K562 (cell line): ENCODE data around the gene ZMIZ1. TPM values are rescaled to one million over a fixed set of nuclear protein-coding genes. Genes with fewer than 3 reads are reported as not detected.

Experiments
- ATAC-seq: fragments of 200-7000 bp; cut with Tn5 transposase; 3 replicates; pipeline ENCODE4 v1.9.1; 2020; ENCODE audit warnings: moderate library complexity
- BruUV-seq: library from RNA; stranded (reverse); fragments of 400-500 nt; replicated peaks from 2 replicates; lab custom pipeline; 2021; lab: Mats Ljungman, UMichigan
- CTCF ChIA-PET: fragments of 300-600 bp; formaldehyde crosslinking; extraction: SDS; loops from one replicate; lab custom pipeline; 2021; ENCODE audit warnings: low intra/inter-chr PET ratio; lab: Yijun Ruan, JAX
- POLR2A ChIA-PET: fragments of 300-600, 350-650 bp; sonication (Branson Sonifier 250); formaldehyde crosslinking; extraction: SDS; loops from one replicate; lab custom pipeline; 2021; ENCODE audit warnings: antibody characterized with exemption, inconsistent platforms; lab: Yijun Ruan, JAX
- DNase-seq, 4 experiments: peaks; one replicate each; pipeline versions ENCODE4 v3.0.0 to v3.0.0-alpha.2; 2011 to 2018; ENCODE audit warnings: low spot score in 3 of 4, mixed read lengths in 3 of 4; ENCODE audit errors: extremely low read depth in 1 of 4
- FAIRE-seq: peaks from 2 replicates; lab custom pipeline; 2011; peaks lifted over from hg19 to GRCh38; lab: Jason Lieb, UNC
- H2AFZ ChIP-seq: 2 replicates; pipeline ENCODE4 v1.6.0; 2011; ENCODE audit warnings: low read depth, low read length, control low read depth, inconsistent platforms
- H3K27ac ChIP-seq: fragments of 200-600 bp; 3 replicates; pipeline ENCODE4 v1.8.0; 2011; ENCODE audit warnings: low read depth, mild to moderate bottlenecking, control low read depth, inconsistent platforms, low read length, moderate library complexity, mixed read lengths; ENCODE audit errors: extremely low read depth
- H3K27me3 ChIP-seq, 2 experiments: fragments of 300-600 bp in 1 of 2; 2 replicates in 1 of 2; 3 replicates in 1 of 2; pipeline versions ENCODE4 v1.6.0 to v1.8.0; 2011; ENCODE audit warnings: inconsistent platforms in 2 of 2, low read length in 2 of 2, mild to moderate bottlenecking in 1 of 2, mixed read lengths in 1 of 2, moderate library complexity in 1 of 2; ENCODE audit not compliant: control insufficient read depth in 2 of 2, insufficient read depth in 2 of 2
- H3K36me3 ChIP-seq: fragments of 300-600 bp; 3 replicates; pipeline ENCODE4 v1.8.0; 2011; ENCODE audit warnings: mild to moderate bottlenecking, low read length, inconsistent platforms; ENCODE audit not compliant: control insufficient read depth, insufficient read depth
- H3K4me1 ChIP-seq, 2 experiments: fragments of 200-600 bp in 1 of 2; replicated peaks in 1 of 2; 2 replicates in 1 of 2; 3 replicates in 1 of 2; pipeline versions ENCODE4 v1.5.1 to v1.8.0; 2011; ENCODE audit warnings: inconsistent platforms in 2 of 2, low read length in 2 of 2, mild to moderate bottlenecking in 1 of 2, mixed read lengths in 1 of 2, moderate library complexity in 1 of 2; ENCODE audit not compliant: control insufficient read depth in 2 of 2, insufficient read depth in 2 of 2
- H3K4me2 ChIP-seq: 2 replicates; pipeline ENCODE4 v1.6.1; 2011; ENCODE audit warnings: low read length, control low read depth, inconsistent platforms, mixed read lengths; ENCODE audit not compliant: insufficient read depth
- H3K4me3 ChIP-seq: fragments of 200-600 bp; sonication (generic), shearing (Covaris generic); 2 replicates; pipeline ENCODE4 v1.5.1; 2016; ENCODE audit warnings: control low read depth, inconsistent platforms
- H3K79me2 ChIP-seq: fragments of 200-600 bp; 3 replicates; pipeline ENCODE4 v1.8.0; 2011; ENCODE audit warnings: low read length, inconsistent platforms; ENCODE audit not compliant: control insufficient read depth, insufficient read depth
- H3K9ac ChIP-seq, 2 experiments: 2 replicates each; pipeline versions ENCODE4 v1.6.0 to v1.6.1; 2011; ENCODE audit warnings: low read depth in 2 of 2, low read length in 2 of 2, control low read depth in 1 of 2, inconsistent platforms in 1 of 2, mild to moderate bottlenecking in 1 of 2, mixed read lengths in 1 of 2; ENCODE audit not compliant: insufficient read depth in 1 of 2
- H3K9me1 ChIP-seq: one replicate; pipeline ENCODE4 v1.6.0; 2011; ENCODE audit warnings: inconsistent platforms, mild to moderate bottlenecking, low read length, moderate library complexity; ENCODE audit not compliant: control insufficient read depth, insufficient read depth
- H3K9me3 ChIP-seq: replicated peaks from 2 replicates; pipeline ENCODE4 v1.5.1; 2011; ENCODE audit warnings: low read depth, low read length, inconsistent platforms; ENCODE audit not compliant: control insufficient read depth, insufficient read depth
- H4K20me1 ChIP-seq: replicated peaks from 2 replicates; pipeline ENCODE4 v1.6.1; 2011; ENCODE audit warnings: low read length, inconsistent platforms, mixed read lengths; ENCODE audit not compliant: control insufficient read depth, insufficient read depth
- DIDO1 ChIP-seq: fragments of 450-650 bp; IDR thresholded peaks from 2 replicates; pipeline ENCODE4 v1.6.1; 2016; ENCODE audit warnings: low read depth, missing biosample characterization, missing genetic modification characterization
- HNRNPLL ChIP-seq: fragments of 200-400 bp; formaldehyde crosslinking; IDR thresholded peaks from 2 replicates; pipeline ENCODE4 v1.6.1; 2017; ENCODE audit warnings: low read length, low read depth, mild to moderate bottlenecking; ENCODE audit not compliant: poor library complexity, severe bottlenecking
- NCOR1 ChIP-seq: fragments of 450-650 bp; IDR thresholded peaks from 2 replicates; pipeline ENCODE4 v1.6.1; 2016; ENCODE audit warnings: mild to moderate bottlenecking, moderate library complexity
- POLR2H ChIP-seq: IDR thresholded peaks from 2 replicates; pipeline ENCODE4 v1.6.1; 2016; ENCODE audit warnings: missing genetic modification characterization, low read depth, mild to moderate bottlenecking, control low read depth, missing compliant biosample characterization, moderate library complexity
- RFX1 ChIP-seq: fragments of 450-650 bp; IDR thresholded peaks from 2 replicates; pipeline ENCODE4 v1.6.1; 2016; ENCODE audit warnings: mild to moderate bottlenecking, moderate library complexity
- TEAD1 ChIP-seq, 2 experiments: fragments of 450-650 bp in 1 of 2; sonication (generic) in 1 of 2; formaldehyde crosslinking; IDR thresholded peaks; 2 replicates each; pipeline versions ENCODE4 v1.4.0 to v1.8.0; 2020 to 2022; ENCODE audit warnings: mild to moderate bottlenecking in 2 of 2, missing genetic modification reagents in 1 of 2
- ZHX1 ChIP-seq: fragments of 150-350 bp; conservative IDR thresholded peaks from 2 replicates; pipeline ENCODE4 v1.6.1; 2014; ENCODE audit warnings: low read length
- ZNF551 ChIP-seq: fragments of 250-450 bp; sonication (Bioruptor Pico); IDR thresholded peaks from 2 replicates; pipeline ENCODE4 v1.5.0; 2021; ENCODE audit warnings: mild to moderate bottlenecking, moderate library complexity
- WGBS: fragments of 100-300 bp; shearing (Covaris generic); methylation state at CpG from one replicate; pipeline ENCODE4 v1.1.6; 2016; ENCODE audit warnings: low coverage, mixed read lengths; ENCODE audit not compliant: insufficient coverage; ENCODE audit errors: missing lambda C conversion rate; 5-methylcytosine and 5-hydroxymethylcytosine counted together
- in situ Hi-C: fragments of 300-500 bp; cut with MboI; formaldehyde crosslinking; loops from 4 replicates; pipeline ENCODE4 v1.15.0; 2018; ENCODE audit warnings: inconsistent platforms, mixed read lengths
- intact Hi-C: fragments of 100-400 bp; cut with micrococcal nuclease; formaldehyde crosslinking; loops from 2 replicates; pipeline ENCODE4 v1.14.2; 2022
- polyA plus RNA-seq, 8 experiments: library from polyadenylated mRNA; depleted of rRNA in 4 of 8; stranded (reverse) in 5 of 8; unstranded in 3 of 8; fragments of >200 nt; fragmentation: Nextera tagmentation in 2 of 8; fragmentation: Illumina TruSeq in 1 of 8; extraction: Ambion mirVana in 2 of 8; extraction: Trizol in 1 of 8; gene quantifications; 2 replicates each; pipeline versions ENCODE4 v1.2.1 to v1.2.3, GENCODE V29; 2011 to 2014; ENCODE audit warnings: inconsistent platforms in 1 of 8, missing spikeins in 1 of 8
- total RNA-seq, 7 experiments: library from RNA; depleted of rRNA in 6 of 7; stranded (reverse); fragments of >200 nt in 6 of 7; fragmentation: Illumina TruSeq in 2 of 7; extraction: Trizol in 2 of 7; gene quantifications; 2 replicates each; pipeline versions ENCODE4 v1.2.1 to v1.2.3, GENCODE V29; 2011 to 2021; ENCODE audit warnings: low replicate concordance in 1 of 7
- TF ChIP-seq, protein P1 (sequence below), 2 experiments: fragments of 450-650 bp in 1 of 2; sonication (generic) in 1 of 2; formaldehyde crosslinking in 1 of 2; IDR thresholded peaks in 1 of 2; conservative IDR thresholded peaks in 1 of 2; 2 replicates each; pipeline versions ENCODE4 v1.6.1 to v1.8.1; 2016 to 2023; ENCODE audit warnings: mild to moderate bottlenecking in 2 of 2, moderate library complexity in 2 of 2, inconsistent platforms in 1 of 2, missing genetic modification reagents in 1 of 2

ZMIZ1 gene
- total and polyA plus RNA-seq, 9 of the 15 experiments (the other 6 are each of a cell fraction or from before 2014, with no cell fraction given), result 1.0 to 37.3 (median 4.3) TPM

GRCh38 chr10:79103585-79103984 lies 34.8 kb downstream of the ZMIZ1 start:
- Histone ChIP-seq H3K9ac (no peak overlapping the region), H3K27me3 (no peaks in the 10 kb centered on the region), H3K4me3 (no peak overlapping the region), H3K36me3 (no peaks in the 10 kb centered on the region), H3K27ac (no peak overlapping the region), H3K4me2 (no peak overlapping the region), H4K20me1 (peaks cover 67% of the 10 kb centered on the region), H3K9me3 (no peaks in the 10 kb centered on the region)
- BruUV-seq, result no TSS peak
- in situ Hi-C loops (no loop called here), intact Hi-C loops (no loop called here)
- ATAC-seq, result no peak
- TF ChIP-seq TEAD1 (CRISPR knock-in tag; IDR thresholded peaks at IDR 0.05), result 0 out of 4 replicates have a peak, but pooled peaks of 1 of the 2 experiments have one; percentile 32
- TF ChIP-seq ZHX1, result no peak
- TF ChIP-seq POLR2H (tag), result no peak
- no peak for TF ChIP-seq DIDO1 (tag)
- TF ChIP-seq NCOR1, result no peak
- TF ChIP-seq ZNF551 (CRISPR knock-in tag), result no peak
- TF ChIP-seq, protein P1, sequence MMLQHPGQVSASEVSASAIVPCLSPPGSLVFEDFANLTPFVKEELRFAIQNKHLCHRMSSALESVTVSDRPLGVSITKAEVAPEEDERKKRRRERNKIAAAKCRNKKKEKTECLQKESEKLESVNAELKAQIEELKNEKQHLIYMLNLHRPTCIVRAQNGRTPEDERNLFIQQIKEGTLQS (IDR thresholded peaks at IDR 0.05), result no peak
- TF ChIP-seq, protein P1 (CRISPR knock-in tag; conservative IDR thresholded peaks at IDR 0.05), result no peak
- no peak for TF ChIP-seq HNRNPLL
- TF ChIP-seq RFX1, result no peak
- TF ChIP-seq, all 486 proteins: peak for 1
- 90% methylated on average over 6 of the region's 8 CpGs for WGBS
- ChIA-PET CTCF (no interaction called here), POLR2A (interaction anchor here (1.5 kb wide), 1 partner anchor 14 kb away, joined by 5 read pairs; no protein-coding TSS in a partner anchor)
- Histone ChIP-seq H2AFZ (no peak overlapping the region), H3K9me1 (no peaks in the 10 kb centered on the region), H3K79me2 (peaks cover 57% of the 10 kb centered on the region), H3K4me1 (peaks cover 8 to 34% of the 10 kb centered on the region in 2 experiments; a peak in 4 of 5 replicates)
- FAIRE-seq (no peak), DNase-seq (no peak)
